Skin of body (tissue), 2 donors: Measurements from ENCODE around the gene RGS3. TPM values are rescaled to one million over a fixed set of nuclear protein-coding genes. Genes with fewer than 3 reads are reported as not detected.
"Not testable (repeated sequence)": the region's sequence is repeated elsewhere in the genome, so short reads cannot be mapped to it uniquely, and the experiment has no call there.

Experiments used
- DNase-seq: peaks from one replicate; lab custom pipeline; 2025; lab: John Stamatoyannopoulos, UW
- total RNA-seq: library from RNA; depleted of rRNA; stranded (reverse); fragments of >200 nt; gene quantifications from one replicate; pipeline ENCODE4 v1.2.3, GENCODE V29; 2014

Gene RGS3
- total RNA-seq, 1 donor from 2014 or later, result 42.8 TPM

GRCh38 chr9:113632776-113633590, 169.5 kb downstream of the RGS3 start:
- no peak for DNase-seq

DNA sequence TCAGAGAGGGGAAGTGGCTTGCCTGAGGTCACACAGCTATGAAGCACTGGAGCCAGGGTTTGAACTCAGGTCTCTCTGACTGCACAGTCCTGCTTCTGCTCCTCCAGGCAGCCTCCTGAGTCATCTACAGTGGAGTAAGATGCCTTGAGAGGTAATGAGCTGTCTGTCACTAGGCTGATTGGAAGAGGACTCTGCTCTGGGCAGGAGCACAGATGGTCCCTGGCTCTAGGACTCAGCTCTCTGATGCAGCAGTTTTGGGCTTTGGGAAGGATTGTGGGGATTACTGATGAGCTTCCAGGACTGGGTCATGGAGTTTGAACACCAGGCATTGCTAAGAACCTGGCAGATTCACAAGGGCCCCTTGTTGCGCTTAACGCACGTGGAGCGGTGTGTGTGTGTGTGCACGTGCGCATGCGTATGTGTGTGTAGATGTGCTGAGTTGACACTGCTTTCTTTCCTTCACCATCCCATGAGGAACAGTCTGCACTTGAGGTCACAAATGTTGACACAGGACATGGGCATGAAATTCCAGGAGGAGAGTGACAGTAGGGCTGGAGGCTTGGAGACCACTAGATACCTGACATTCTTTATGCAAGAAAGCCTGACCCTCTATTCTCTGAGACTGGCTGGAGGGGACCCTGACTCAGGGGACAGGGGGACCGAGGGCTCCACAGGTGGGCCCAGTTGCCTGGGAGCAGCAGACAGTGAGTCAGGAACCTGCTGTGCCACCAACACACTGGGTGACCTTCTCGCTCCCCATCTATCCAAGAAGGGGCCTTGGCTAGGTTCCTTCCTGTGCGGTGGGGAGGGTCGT, 170.5 kb downstream of the RGS3 start:
- DNase-seq, result no peak

- DNase-seq, result no peak
Measured at GRCh38 chr9:113634596-113635515, 171.3 kb downstream of the RGS3 start.

DNA sequence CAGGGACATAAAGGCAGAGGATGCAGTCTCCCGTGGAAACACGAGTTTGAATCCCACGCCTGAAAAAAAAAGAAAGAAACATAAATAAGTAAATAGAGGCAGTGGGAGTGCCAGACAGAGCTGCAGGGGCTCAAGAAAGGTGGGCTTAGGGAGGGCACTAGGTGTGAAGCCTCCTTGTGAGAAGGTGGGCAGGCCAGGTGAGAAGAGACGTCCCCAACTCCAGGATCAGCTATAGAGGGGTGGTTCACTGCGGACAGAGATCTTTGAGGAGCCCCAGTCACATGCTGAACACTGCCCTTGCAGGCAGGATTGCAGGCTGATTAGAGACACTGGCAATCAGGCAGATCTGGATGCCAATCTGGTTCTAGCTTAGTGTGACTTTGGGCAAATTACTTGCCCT, 172.1 kb downstream of the RGS3 start:
- no peak for DNase-seq

- DNase-seq, result no peak
Measured at GRCh38 chr9:113636165-113636564, 172.6 kb downstream of the RGS3 start.

- no peak for DNase-seq
Measured at GRCh38 chr9:113636693-113637092, 173.2 kb downstream of the RGS3 start.

GRCh38 chr9:113638490-113638889, 175.0 kb downstream of the RGS3 start:
- no peak for DNase-seq

- DNase-seq, result no peak
Measured at GRCh38 chr9:113638897-113639296, 175.4 kb downstream of the RGS3 start.

GRCh38 chr9:113639411-113639970, 176.0 kb downstream of the RGS3 start:
- DNase-seq, result not testable (repeated sequence)

DNA sequence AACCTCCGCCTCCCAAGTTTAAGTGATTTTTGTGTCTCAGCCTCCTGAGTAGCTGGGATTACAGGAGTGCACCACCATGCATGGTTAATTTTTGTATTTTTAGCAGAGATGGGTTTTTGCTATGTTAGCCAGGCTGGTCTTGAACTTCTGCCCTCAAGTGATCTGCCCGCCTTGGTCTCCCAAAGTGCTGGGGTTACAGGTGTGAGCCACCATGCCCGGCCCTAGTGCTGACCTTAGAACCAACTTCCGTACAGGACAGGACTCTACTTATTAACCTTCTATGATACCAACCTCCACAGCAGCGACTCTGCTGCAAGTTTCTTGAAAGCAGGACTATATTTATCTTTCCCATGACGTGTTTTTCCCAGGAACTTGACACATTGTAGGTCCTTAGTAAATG, 176.9 kb downstream of the RGS3 start:
- no peak for DNase-seq

DNA sequence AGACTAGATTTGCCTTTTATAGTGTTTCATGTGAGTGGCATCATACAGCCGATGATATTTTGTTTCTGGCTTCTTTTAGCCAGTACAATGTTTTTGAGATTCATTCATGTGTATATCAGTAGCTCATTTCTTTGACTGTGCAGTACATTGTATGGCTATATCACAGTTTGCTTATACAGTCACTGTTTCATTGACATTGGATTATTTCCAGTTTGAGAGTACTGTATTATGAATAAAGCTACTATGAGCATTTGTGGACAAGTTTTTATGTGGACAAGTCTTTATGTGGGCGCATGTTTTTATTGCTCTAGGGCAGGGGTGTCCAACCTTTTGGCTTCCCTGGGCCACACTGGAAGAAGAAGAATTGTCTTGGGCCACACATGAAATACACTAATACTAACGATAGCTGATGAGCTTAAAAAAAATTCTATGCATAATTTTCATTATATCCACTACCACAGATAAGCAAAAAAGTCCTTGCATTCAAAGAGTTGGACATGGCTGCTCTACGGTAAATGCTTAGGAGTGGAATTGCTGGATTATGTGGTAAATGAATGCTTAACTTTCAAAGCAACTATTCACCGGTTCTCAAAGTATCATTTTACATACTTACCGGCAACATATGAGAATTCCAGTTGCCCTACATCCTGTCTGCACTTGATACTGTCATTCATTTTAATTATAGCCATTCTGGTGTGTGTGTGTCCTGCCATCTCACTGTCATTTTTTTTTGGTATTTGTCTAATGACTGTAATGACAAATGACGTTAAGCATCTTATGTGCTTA, 177.8 kb downstream of the RGS3 start:
- DNase-seq, result no peak

GRCh38 chr9:113644321-113644720, 180.8 kb downstream of the RGS3 start:
- no peak for DNase-seq

DNA sequence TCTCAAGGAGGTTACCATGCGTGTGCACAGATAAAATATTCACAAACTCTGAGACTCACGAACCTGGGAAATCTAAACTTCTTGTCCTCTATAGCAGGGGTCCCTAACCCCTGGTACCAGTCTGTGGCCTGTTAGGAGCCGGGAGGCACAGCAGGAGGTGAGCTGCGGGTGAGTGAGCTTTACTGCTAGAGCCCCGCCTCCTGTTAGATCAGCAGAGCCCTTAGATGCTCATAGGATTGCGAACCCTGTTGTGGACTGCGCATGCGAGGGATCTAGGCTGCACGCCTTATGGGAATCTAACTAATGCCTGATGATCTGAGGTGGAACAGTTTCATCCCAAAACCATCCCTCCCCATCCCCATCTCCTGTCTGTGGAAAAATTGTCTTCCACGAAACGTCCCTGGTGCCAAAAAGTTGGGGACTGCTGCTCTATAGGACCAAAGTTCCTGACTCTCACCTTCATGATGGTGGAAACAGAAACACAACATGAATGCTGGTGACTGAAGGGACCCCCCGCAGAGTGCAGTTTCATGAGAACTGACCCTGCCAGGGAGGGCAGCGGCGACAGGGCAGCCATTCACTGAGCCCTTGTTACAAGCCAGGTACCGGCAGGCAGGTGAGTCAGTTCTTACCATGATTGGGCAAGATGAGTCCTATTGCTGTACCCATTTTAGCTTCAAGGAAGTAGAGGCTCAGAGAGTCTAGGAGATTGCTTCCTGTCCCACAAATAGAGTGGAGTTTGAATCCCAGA, 181.9 kb downstream of the RGS3 start:
- no peak for DNase-seq

DNA sequence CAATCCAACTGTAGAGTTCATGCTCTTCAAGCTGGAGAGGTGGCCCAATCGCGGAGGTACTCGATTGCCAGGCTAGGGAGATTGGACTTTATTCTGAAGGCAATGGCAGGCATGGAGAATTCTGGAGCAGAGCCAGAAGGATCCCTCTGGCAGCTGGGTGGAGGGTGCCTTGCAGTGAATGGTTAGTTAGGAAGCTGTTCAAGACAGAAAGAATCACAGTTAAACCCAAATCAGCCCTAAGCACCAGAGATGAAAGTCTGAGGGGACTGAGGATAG, 182.4 kb downstream of the RGS3 start:
- no peak for DNase-seq

- DNase-seq, result no peak
Measured at GRCh38 chr9:113646491-113646890, 183.0 kb downstream of the RGS3 start.

Other genes starting within 250 kb of the RGS3 start
- 24.3 TPM for gene FKBP15, start 242.4 kb upstream of the RGS3 start, total RNA-seq
- gene SLC31A1, start 242.2 kb upstream of the RGS3 start, total RNA-seq, result 24.6 TPM
- gene CDC26, start 188.2 kb upstream of the RGS3 start, total RNA-seq, result 23.6 TPM
- gene PRPF4, start 188.1 kb upstream of the RGS3 start, total RNA-seq, result 20.1 TPM
- gene RNF183, start 160.4 kb upstream of the RGS3 start, total RNA-seq, result 0.20 TPM
- gene WDR31, start 123.5 kb upstream of the RGS3 start, total RNA-seq, result 2.3 TPM
- 3.9 TPM for gene BSPRY, start 114.2 kb upstream of the RGS3 start, total RNA-seq
- 7.3 TPM for gene HDHD3, start 86.7 kb upstream of the RGS3 start, total RNA-seq
- gene ALAD, start 62.4 kb upstream of the RGS3 start, total RNA-seq, result 22.9 TPM
- 26.4 TPM for gene POLE3, start 53.1 kb upstream of the RGS3 start, total RNA-seq
- gene C9orf43, start 53.0 kb upstream of the RGS3 start, total RNA-seq, result 0.59 TPM